Right cardiac atrium (tissue), 5 donors: ENCODE results near the gene SF3B6. TPM values are rescaled to one million over a fixed set of nuclear protein-coding genes. Genes with fewer than 3 reads are reported as not detected.

Experiments
- ATAC-seq, 2 donors: fragments of 200-7000 bp; cut with Tn5 transposase; one replicate each; pipeline versions ENCODE4 v1.8.0 to v1.9.1; 2020; ENCODE audit warnings: moderate library complexity in 2 of 2, mild to moderate bottlenecking in 1 of 2
- DNase-seq, 3 donors: peaks; one replicate each; pipeline ENCODE4 v3.0.0-alpha.2; 2020
- H3K27ac ChIP-seq: one replicate; pipeline ENCODE4 v1.5.1; 2013; ENCODE audit warnings: mild to moderate bottlenecking, low read length, control low read depth, moderate library complexity
- H3K27me3 ChIP-seq: one replicate; pipeline ENCODE4 v1.6.1; 2013; ENCODE audit not compliant: control insufficient read depth, insufficient read depth
- H3K4me1 ChIP-seq: one replicate; pipeline ENCODE4 v1.6.1; 2013; ENCODE audit warnings: low read length; ENCODE audit not compliant: control insufficient read depth, insufficient read depth
- H3K4me3 ChIP-seq: one replicate; pipeline ENCODE4 v1.5.1; 2013; ENCODE audit warnings: low read length, control low read depth
- H3K9me3 ChIP-seq: one replicate; pipeline ENCODE4 v1.6.1; 2013; ENCODE audit warnings: low read length; ENCODE audit not compliant: control insufficient read depth
- WGBS: extraction: QIAGEN DNeasy Blood & Tissue Kit; methylation state at CpG from one replicate; pipeline ENCODE4 v1.1.7; 2013; 5-methylcytosine and 5-hydroxymethylcytosine counted together
- intact Hi-C, 4 donors: fragments of 100-400 bp; cut with DNase I; formaldehyde crosslinking; loops; one replicate each; pipeline versions ENCODE4 v1.11.0 to v1.14.0; 2022 to 2023
- long read RNA-seq, 4 donors: library from polyadenylated mRNA; unstranded; transcript quantifications; one replicate each; pipeline ENCODE4 v2.0.0, GENCODE V29; 2020 to 2021
- polyA plus RNA-seq: library from polyadenylated mRNA; stranded (reverse); fragments of 200-250 nt; gene quantifications from one replicate; pipeline ENCODE4 v1.2.3, GENCODE V29; 2013
- total RNA-seq, 4 donors: library from RNA; stranded (reverse); fragmentation: NEBNext Ultra II Directional; extraction: Animal tissue kit (Norgen Biotek cat#: 25700); gene quantifications; one replicate each; pipeline ENCODE4 v1.2.1, GENCODE V29; 2021
- donor health status: healthy with polysubstance abuse.
- donor health status: DM: no; HTN: yes; CAD: no.
- donor health status: DM: no; HTN: no; CAD: no.
- donor health status: DM: no; HTN: yes; CAD: no; lungs with severe emphysema.
- donor health status: DM: yes; HTN: yes; CAD: no.

SF3B6 gene, protein sequence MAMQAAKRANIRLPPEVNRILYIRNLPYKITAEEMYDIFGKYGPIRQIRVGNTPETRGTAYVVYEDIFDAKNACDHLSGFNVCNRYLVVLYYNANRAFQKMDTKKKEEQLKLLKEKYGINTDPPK
- total RNA-seq (10 to 100 TPM; 54.7 to 59.2 (median 58.3) TPM), polyA plus RNA-seq (101 TPM)
- long read RNA-seq, donor 1, transcript SF3B6-201 (4 exons, 770 nt), result major isoform, 35 of 38 reads
- long read RNA-seq, donor 1, partial matches to known transcripts, result 2 of 38 reads
- long read RNA-seq, donor 1, other reads (novel, unspliced or antisense), result 1 of 38 reads
- long read RNA-seq, donor 2, transcript SF3B6-201 (4 exons, 770 nt), result major isoform, 33 of 37 reads
- long read RNA-seq, donor 2, partial matches to known transcripts, result 4 of 37 reads
- long read RNA-seq, donor 2, other reads (novel, unspliced or antisense), result 0 of 37 reads
- long read RNA-seq, donor 3, transcript SF3B6-201 (4 exons, 770 nt), result major isoform, 16 of 20 reads
- long read RNA-seq, donor 3, partial matches to known transcripts, result 3 of 20 reads
- long read RNA-seq, donor 3, other reads (novel, unspliced or antisense), result 1 of 20 reads
- long read RNA-seq, donor 4, transcript SF3B6-201 (4 exons, 770 nt), result major isoform, 20 of 25 reads
- long read RNA-seq, donor 4, partial matches to known transcripts, result 2 of 25 reads
- long read RNA-seq, donor 4, other reads (novel, unspliced or antisense), result 3 of 25 reads

DNA sequence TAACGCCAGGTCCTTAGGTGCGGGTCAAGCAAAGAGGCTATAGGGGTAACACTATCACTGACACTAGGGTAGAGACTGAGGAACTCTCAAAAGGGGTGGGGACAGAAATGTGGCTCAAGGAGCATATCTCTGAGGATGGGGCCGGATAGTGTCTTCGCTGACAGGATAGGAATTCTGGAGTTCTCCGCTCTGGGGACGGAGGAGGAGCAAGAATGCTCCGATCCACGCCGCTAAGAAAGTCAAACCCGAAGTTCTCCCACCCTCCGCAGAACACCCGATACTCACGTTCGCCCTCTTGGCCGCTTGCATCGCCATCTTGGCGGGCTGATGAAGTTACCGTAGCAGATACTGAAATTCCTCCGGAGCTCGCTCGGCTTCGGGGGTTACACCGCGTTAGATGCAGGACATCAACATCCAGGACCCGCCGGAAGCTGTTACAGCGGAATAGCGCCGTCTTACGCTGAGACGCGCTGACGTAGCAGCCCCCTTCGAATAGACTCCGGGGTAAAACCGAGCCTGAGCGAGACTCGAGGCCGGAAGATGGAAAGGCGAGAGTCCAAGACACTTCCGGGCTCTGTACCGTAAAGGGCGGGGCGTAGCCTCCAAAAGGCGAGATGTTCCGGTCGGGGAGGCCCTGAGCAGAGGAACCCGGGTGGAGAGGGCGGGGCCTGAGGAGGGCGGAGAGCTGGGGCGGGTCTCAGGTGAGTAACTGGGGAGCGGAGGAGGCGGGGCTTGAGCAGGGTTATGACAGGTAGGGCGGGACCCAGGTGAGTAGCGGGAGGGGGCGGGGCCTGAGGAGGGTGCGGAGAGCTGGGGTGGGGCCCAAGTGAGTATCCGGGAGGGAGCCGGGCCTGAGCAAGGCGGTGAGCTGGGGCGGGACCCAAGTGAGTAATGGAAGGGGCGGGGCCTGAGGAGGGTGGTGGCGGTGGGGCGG is at the start of gene SF3B6:
Gene SF3B6, minus strand, starts transcription at position 412 of the 934 bp plus-strand sequence. Its CDS starts 97 bp downstream, at position 315.
- Histone ChIP-seq H3K4me3 (peak within 1 kb of the TSS; percentile 87), H3K4me1 (peaks cover 2% of the 10 kb centered on the region), H3K27me3 (no peaks in the 10 kb centered on the region), H3K9me3 (no peaks in the 10 kb centered on the region), H3K27ac (peak within 1 kb of the TSS; percentile 92)
- intact Hi-C loops, result no loop called here
- ATAC-seq (peak; percentile 97), DNase-seq (peak; percentile 98 to 99 (median 98))
- WGBS, result under 1% methylated on average over 64 of the region's 64 CpGs

DNA sequence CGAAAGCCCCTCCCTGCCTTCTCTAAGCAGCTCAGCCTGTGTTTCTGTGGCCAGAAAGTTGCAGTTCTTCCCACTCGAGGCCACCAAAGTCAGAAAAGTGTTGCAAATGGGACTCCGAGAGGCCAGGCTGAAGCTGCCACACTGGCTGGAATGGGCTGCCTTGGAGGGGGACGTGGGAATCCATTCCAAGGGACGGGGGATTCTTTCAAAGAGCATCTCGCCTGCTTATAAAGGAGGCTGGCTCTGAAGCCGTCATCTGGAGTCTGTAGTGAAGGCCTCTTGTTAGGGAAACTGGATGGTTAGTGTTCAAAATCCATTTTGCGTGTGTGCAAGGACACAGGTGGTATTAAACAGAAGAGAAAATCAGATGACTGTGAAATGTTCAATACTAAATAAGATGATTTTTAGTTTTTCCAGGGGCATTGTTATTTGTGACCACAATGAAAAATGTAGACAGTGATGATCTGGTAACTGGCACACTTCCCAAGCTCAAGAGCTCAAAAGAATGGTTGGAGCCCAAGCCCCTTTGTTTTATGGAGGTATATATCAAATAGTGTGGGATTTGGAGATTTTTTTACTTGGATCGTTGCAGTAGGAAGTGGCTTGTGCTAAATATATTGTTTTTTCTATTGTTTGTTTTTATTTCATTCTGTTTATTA is 47.9 kb upstream of the SF3B6 start:
- 8% methylated on average over 9 of the region's 9 CpGs for WGBS
- Histone ChIP-seq H3K27me3 (no peaks in the 10 kb centered on the region), H3K4me3 (peak overlapping the region; percentile 60), H3K4me1 (peaks cover 2% of the 10 kb centered on the region), H3K9me3 (no peaks in the 10 kb centered on the region), H3K27ac (peak overlapping the region; percentile 94)
- DNase-seq, result no peak
- ATAC-seq, result peak; percentile 3 to 8
- intact Hi-C loops, result no loop called here

DNA sequence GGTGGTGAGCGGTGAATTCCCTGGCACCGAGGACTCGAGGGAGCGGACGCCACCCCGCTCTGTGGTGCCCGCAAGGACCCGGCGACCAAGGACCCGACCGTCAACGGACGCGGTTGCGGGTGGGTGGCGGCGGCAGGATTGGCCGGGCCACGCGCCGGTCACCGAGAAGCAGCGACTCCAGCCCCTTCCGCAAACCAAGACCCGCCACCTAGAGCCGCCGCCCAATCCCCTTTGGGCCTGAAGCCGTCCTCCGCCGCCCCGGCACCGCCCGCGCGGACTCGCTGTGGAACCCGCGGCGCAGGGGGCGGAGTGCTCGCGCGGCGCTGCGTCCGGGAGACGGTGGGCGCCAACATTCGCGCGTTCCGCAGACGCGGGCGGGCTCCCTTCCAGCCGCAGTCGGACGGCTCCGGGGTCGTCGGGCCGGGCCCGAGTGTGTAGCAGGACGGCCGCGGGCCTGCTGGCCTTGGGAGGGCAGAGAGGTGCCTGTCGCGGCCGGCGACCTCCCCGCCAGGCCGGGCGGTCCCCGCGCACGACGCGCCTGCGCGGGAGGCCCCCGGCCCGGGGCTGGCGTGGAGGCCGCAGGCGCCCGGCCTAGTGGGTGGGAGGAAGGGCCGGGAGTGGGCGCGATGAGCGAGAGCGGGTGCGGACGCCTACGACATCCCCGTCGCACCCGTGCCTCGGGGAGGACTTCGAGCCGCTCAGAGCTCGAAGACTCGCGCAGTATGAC is 47.2 kb upstream of the SF3B6 start, which contains the start of the genes FAM228B and PFN4:
Gene FAM228B, plus strand, starts transcription at position 275 of the 727 bp plus-strand sequence. CDS start 893 bp downstream, outside the sequence.
Gene PFN4, minus strand, starts transcription at position 140 of the 727 bp plus-strand sequence. CDS start 799 bp downstream, outside the sequence.
- Histone ChIP-seq H3K9me3 (no peaks in the 10 kb centered on the region), H3K27me3 (no peaks in the 10 kb centered on the region), H3K4me3 (peak within 1 kb of the TSS; percentile 60), H3K27ac (peak within 1 kb of the TSS; percentile 94), H3K4me1 (peaks cover 2% of the 10 kb centered on the region)
- under 1% methylated on average over 103 of the region's 103 CpGs for WGBS
- ATAC-seq (peak; percentile 98), DNase-seq (peak; percentile 92 to 96 (median 96))
- intact Hi-C loops, result no loop called here

DNA sequence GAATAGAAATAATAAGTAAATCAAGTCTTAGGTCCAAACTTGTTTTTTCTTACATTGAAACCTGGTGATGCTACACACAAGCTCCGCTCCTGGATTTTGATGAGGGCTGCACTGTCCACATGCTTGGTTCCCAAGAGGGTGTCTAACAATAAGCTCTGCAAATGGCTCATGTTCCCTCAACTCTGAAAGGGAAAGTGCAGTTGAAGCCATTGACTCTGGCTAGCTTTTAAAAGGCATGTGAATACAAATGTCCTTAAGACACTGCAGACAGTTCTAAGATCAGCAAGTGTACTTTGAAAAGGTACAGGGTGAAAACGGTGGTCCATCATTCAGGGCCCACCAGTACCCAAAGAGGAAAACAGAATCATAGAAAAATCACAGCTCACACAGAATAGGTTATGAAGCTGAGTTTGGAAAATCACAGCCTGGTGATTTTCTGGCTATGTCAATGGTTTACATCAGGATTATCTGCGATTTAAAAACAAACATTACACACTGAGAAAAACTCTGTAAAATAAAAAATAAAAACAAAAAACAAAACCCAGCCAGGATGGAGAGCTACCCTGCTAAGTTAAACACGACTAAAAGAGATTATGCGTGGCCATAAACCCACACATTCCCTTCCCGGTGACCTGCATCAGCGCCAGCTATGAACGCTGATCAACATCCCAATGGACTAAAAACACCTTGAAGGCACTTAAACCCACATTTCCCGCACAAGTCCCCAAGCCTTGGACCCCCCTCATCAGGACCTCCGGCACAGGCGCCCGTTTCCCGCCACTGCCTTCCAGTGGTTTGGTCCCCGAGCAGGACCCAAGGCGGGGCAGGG is 46.5 kb upstream of the SF3B6 start:
- intact Hi-C loops, result no loop called here
- H3K9me3 ChIP-seq, result no peaks in the 10 kb centered on the region
- peak overlapping the region; percentile 60 for H3K4me3 ChIP-seq
- H3K4me1 ChIP-seq, result peaks cover 2% of the 10 kb centered on the region
- DNase-seq (no peak), ATAC-seq (no peak)
- no peaks in the 10 kb centered on the region for H3K27me3 ChIP-seq
- H3K27ac ChIP-seq, result peak overlapping the region; percentile 85
- WGBS, result 8% methylated on average over 15 of the region's 15 CpGs

DNA sequence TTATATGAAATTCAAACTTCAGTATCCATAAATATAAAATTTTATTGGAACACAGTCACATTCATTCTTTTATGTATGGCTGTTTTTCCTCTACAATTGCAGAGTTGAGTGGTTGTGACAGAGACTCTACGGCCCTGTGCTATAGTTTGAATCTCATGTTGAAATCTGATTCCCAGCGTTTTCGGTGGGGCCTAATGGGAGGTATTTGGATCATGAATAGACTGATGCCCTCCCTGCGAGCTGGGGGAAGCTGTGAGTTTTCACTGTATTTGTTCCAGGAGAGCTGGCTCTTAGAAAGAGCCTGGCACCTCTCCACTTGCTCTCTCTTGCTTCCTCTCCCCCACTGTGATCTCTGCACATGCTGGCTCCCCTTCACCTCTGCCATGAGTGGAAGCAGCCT is 45.3 kb upstream of the SF3B6 start:
- DNase-seq (no peak), ATAC-seq (no peak)
- no peaks in the 10 kb centered on the region for H3K27me3 ChIP-seq
- no peak overlapping the region for H3K4me3 ChIP-seq
- 54% methylated on average over 4 of the region's 4 CpGs for WGBS
- H3K9me3 ChIP-seq, result no peaks in the 10 kb centered on the region
- intact Hi-C loops, result no loop called here
- H3K27ac ChIP-seq, result no peak overlapping the region
- peaks cover 2% of the 10 kb centered on the region for H3K4me1 ChIP-seq

DNA sequence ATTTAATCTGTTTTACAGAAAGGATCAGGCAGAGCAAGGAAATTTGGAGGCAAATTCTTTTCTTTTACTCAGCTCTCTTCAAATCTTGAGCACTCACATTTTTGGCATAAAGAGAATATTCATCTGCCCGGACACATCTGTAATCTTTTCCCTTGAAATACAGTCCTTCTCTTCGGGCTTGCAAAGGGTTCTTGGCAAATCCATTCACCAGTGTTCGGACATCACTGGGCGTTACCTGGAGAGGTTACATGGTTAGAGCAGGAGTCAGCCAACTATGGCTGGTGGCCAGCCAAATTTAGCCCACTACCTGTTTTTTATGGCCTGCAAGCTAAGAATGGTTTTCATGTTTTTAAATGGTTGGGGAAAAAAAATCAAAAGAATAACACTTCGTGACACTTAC is 44.9 kb upstream of the SF3B6 start:
- intact Hi-C loops, result no loop called here
- ATAC-seq (no peak), DNase-seq (no peak)
- Histone ChIP-seq H3K4me1 (peaks cover 2% of the 10 kb centered on the region), H3K27ac (no peak overlapping the region), H3K9me3 (no peaks in the 10 kb centered on the region), H3K27me3 (no peaks in the 10 kb centered on the region), H3K4me3 (no peak overlapping the region)
- 64% methylated on average over 5 of the region's 5 CpGs for WGBS

DNA sequence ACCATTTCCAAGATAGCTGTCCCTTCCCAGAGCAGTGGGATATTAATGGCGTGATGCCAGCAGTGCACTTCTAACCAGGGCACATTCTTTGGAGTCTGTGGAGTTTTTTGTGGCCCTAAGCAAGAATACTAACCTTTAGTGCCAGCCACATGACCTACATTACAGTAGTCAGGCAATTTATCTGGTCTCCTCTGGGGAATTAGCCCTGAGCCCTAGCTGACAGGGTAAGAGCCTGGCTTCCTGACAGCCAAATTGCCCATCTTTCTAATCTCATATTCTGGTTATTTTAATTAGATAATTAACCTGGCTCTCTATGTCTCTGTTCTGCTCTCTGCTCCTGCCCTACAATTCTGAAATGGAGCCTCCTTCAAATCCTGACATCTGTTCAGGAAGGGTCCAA is 41.8 kb upstream of the SF3B6 start:
- no peak overlapping the region for H3K27ac ChIP-seq
- intact Hi-C loops, result no loop called here
- DNase-seq, result no peak
- WGBS, result 76% methylated on average over 1 of the region's 1 CpG
- no peaks in the 10 kb centered on the region for H3K27me3 ChIP-seq
- H3K4me3 ChIP-seq, result no peak overlapping the region
- ATAC-seq, result no peak
- no peaks in the 10 kb centered on the region for H3K9me3 ChIP-seq
- no peaks in the 10 kb centered on the region for H3K4me1 ChIP-seq

DNA sequence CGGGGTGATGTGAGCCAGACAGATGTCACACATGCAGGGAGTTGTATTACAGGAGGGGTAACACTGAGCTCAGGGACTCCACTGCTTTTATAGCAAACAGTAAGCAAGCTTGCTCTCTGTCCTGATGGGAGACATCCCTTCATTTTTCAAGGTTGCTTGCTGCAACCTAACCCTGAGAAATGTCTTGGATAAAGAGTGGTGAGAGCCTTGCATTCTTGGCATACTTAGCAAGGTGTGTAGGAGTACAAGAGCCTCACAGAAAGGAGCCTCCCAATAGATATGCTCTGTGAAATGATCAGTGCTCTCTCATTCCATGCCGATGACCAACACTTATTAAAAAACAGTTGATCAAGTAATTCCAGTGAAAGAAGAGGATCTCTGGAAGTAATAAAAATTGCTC is 38.9 kb upstream of the SF3B6 start:
- no peak for DNase-seq
- WGBS, result 36% methylated on average over 2 of the region's 2 CpGs
- Histone ChIP-seq H3K27ac (no peak overlapping the region), H3K4me3 (no peak overlapping the region), H3K4me1 (no peaks in the 10 kb centered on the region), H3K9me3 (no peaks in the 10 kb centered on the region), H3K27me3 (no peaks in the 10 kb centered on the region)
- intact Hi-C loops, result no loop called here
- ATAC-seq, result no peak

DNA sequence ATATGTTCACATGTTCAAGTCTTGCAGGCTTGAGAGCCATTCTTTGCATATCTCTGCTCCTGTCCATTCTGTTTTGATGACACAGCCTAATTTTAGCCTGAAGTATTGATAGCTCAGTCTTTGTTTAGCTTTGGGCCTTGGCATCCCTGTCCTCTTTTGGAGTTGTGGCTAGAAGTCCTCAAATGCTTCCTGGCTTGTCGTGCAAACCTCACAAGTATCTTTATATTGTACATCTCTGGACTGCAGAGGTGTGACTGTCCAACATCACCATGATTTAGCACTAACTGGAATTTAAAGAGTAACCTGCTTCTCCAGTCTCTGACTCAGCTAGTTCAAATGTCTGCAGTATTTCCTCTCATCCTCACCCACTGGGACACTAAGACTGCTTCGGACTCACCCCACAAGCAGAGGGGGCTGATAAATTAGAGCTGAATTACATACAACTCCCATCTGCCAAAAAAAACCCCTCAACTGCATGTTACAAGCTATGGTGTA is 35.3 kb upstream of the SF3B6 start:
- H3K4me3 ChIP-seq, result no peak overlapping the region
- H3K27me3 ChIP-seq, result no peaks in the 10 kb centered on the region
- DNase-seq (no peak), ATAC-seq (peak in 1 of 2 donors; percentile 68)
- WGBS, result 45% methylated on average over 2 of the region's 2 CpGs
- intact Hi-C loops, result no loop called here
- peak overlapping the region; percentile 83 for H3K27ac ChIP-seq
- no peaks in the 10 kb centered on the region for H3K9me3 ChIP-seq
- H3K4me1 ChIP-seq, result no peaks in the 10 kb centered on the region
